ENCODE results near the gene DUOXA1. TPM values are rescaled to one million over a fixed set of nuclear protein-coding genes. Genes with fewer than 3 reads are reported as not detected.

The DUOXA1 gene
- total and polyA plus RNA-seq, 9 donors, result 0.30 to 4.1 (median 0.77) TPM

DNA sequence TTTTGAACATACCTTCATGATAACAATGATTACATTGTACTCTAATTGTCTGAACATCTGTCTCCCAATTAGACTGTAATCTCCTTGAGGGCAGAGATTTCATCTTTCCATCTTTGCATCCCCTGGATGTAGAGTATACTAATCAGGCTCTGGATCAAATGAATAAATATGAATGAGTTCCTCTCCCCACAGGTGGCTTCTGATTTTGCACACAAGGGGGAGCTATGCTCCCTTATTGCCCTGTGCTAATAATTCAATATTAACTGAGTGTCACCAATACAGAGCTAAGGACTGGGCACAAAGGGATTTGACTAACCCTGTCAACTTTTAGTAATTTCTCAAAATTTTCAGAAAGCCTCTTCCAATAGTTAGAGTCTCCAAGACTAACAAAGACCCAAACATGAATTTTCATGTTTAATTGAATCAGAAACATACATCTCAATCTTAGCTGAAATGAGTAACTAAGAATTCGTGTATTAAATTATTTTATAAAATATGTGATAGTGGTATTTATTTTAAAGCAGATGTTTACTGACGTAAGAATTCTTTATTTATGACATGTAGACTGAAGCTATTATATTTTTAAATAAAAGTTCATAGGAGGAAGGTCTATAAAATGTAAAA lies 3.0 kb downstream of the DUOXA1 start:
- Histone ChIP-seq H3K27ac (no peak overlapping the region), H3K9me3 (no peaks in the 10 kb centered on the region), H3K4me1 (ENCODE audit: insufficient read depth) (peaks cover 5% of the 10 kb centered on the region), H3K4me3 (no peak overlapping the region), H3K27me3 (no peaks in the 10 kb centered on the region), H3K36me3 (no peaks in the 10 kb centered on the region)
- 39 to 48% (median 42%) methylated on average over 2 of the region's 2 CpGs for WGBS, 3 donors
- no peak for DNase-seq
- no peak for TF ChIP-seq CTCF (IDR thresholded peaks at IDR 0.05)
- TF ChIP-seq EP300 (IDR thresholded peaks at IDR 0.05), result no peak
- TF ChIP-seq POLR2A (IDR thresholded peaks at IDR 0.05), result no peak
- intact Hi-C loops (cut with DNase I), result no loop called here

- Histone ChIP-seq H3K27me3 (no peaks in the 10 kb centered on the region), H3K4me3 (no peak overlapping the region), H3K4me1 (ENCODE audit: insufficient read depth) (no peaks in the 10 kb centered on the region), H3K27ac (no peak overlapping the region), H3K36me3 (no peaks in the 10 kb centered on the region), H3K9me3 (no peaks in the 10 kb centered on the region)
- no peak for DNase-seq
- TF ChIP-seq POLR2A (IDR thresholded peaks at IDR 0.05) (no peak), EP300 (IDR thresholded peaks at IDR 0.05) (no peak), CTCF (IDR thresholded peaks at IDR 0.05) (no peak)
- intact Hi-C loops (cut with DNase I), result no loop called here
These were observed 6.3 kb downstream of the DUOXA1 start for GRCh38 chr15:45123397-45123796.

DNA sequence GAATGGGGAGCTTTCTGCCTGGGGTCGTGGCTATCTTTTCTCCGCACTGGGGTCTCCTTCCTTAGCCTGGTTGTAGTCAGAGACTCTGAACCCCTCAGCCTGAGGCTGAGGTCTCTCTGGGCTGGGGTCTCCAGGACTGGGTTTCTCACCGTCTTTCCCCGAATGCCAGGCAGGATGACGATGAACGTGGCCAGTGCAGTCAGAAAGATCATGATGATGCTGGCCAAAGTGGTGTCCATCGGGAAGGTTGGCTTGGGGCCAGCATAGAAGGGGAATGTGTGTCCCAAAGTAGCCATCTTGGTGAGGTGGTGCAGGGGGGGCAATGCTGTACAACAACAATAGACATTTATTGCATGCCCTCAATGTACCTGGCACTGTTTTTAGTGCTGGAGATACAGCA lies 7.0 kb downstream of the DUOXA1 start:
- Histone ChIP-seq H3K9me3 (no peaks in the 10 kb centered on the region), H3K4me1 (ENCODE audit: insufficient read depth) (no peaks in the 10 kb centered on the region), H3K27ac (no peak overlapping the region), H3K27me3 (no peaks in the 10 kb centered on the region), H3K4me3 (no peak overlapping the region), H3K36me3 (no peaks in the 10 kb centered on the region)
- no peak for DNase-seq
- TF ChIP-seq CTCF (IDR thresholded peaks at IDR 0.05) (no peak), EP300 (IDR thresholded peaks at IDR 0.05) (no peak), POLR2A (IDR thresholded peaks at IDR 0.05) (no peak)
- intact Hi-C loops (cut with DNase I), result no loop called here
- 82 to 84% (median 83%) methylated on average over 7 of the region's 7 CpGs for WGBS, 3 donors

DNA sequence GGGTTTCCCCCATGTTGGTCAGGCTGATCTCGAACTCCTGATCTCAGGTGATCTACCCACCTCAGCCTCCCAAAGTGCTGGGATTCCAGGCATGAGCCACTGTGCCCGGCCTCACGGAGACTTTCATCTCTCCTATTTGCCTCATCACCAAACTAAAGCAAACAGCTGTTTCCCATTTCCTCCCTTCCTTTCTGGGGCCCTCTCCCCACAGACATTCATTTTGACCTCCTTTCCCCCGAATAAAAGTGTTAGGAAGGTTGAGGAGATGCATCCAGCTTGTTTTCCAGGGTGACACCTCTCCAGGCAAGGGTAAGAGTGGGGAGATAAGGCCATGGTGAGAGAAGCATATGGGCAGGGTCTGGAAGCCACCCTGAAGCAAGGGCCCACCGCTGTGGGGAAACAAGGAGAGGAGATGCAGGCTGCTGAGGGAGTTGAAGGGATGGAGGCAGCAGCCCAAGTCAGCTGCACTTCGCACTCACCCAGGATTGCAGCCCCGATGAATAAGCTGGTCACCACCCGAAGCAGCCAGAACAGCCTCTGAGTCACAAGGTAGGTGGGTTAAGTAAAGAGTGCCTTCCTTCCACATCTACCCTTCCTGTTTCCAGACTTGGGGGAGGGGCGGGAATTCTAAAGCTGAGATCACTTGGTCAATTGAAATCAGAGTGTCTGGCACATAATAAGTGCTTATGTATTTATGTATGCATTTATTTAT lies 7.8 kb downstream of the DUOXA1 start:
- no peaks in the 10 kb centered on the region for H3K4me1 ChIP-seq (ENCODE audit: insufficient read depth)
- H3K9me3 ChIP-seq, result no peaks in the 10 kb centered on the region
- H3K36me3 ChIP-seq, result no peaks in the 10 kb centered on the region
- H3K27ac ChIP-seq, result no peak overlapping the region
- intact Hi-C loops (cut with DNase I), result no loop called here
- DNase-seq, result no peak
- no peak for TF ChIP-seq CTCF (IDR thresholded peaks at IDR 0.05)
- no peak for TF ChIP-seq EP300 (IDR thresholded peaks at IDR 0.05)
- no peak for TF ChIP-seq POLR2A (IDR thresholded peaks at IDR 0.05)
- H3K4me3 ChIP-seq, result no peak overlapping the region
- H3K27me3 ChIP-seq, result no peaks in the 10 kb centered on the region
- WGBS, 3 donors, result 60 to 67% (median 66%) methylated on average over 9 of the region's 9 CpGs

Data from ovary (tissue), 9 donors.